ENCODE data around the gene IRF7.

Gene IRF7

DNA sequence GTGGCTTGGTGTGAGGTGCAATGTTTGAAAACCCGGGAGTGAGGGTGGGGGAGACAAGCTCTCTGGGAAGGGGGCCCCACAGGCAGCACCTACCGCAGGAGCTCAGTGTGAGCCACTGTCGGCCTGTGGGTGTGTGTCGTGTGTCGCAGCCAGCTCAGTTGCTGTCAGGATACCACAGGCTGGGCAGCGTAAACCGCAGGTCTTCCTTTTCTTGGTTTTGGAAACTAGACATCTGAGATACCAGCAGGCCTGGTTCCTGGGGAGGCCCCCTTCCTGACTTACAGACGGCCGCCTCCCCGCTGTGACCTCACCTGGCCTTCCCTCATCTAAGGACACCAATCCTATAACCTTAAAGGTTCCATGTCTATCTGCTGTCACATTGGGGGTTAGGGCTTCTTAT lies 19.4 kb downstream of the IRF7 start:
- H3K4me1 ChIP-seq (ENCODE audit: insufficient read depth, low read length), result no peaks in the 10 kb centered on the region
- H3K36me3 ChIP-seq (ENCODE audit: insufficient read depth, low read depth, low read length), result peaks cover 89% of the 10 kb centered on the region
- no peak overlapping the region for H3K4me3 ChIP-seq (ENCODE audit: low read length)
- no peak overlapping the region for H3K27ac ChIP-seq (ENCODE audit: low read length)
- H3K9me3 ChIP-seq (ENCODE audit: insufficient read depth, low read depth, low read length), result no peaks in the 10 kb centered on the region
- H3K27me3 ChIP-seq (ENCODE audit: insufficient read depth, low read length), result no peaks in the 10 kb centered on the region
- no peak overlapping the region for H3K9ac ChIP-seq (ENCODE audit: low read depth, low read length)

DNA sequence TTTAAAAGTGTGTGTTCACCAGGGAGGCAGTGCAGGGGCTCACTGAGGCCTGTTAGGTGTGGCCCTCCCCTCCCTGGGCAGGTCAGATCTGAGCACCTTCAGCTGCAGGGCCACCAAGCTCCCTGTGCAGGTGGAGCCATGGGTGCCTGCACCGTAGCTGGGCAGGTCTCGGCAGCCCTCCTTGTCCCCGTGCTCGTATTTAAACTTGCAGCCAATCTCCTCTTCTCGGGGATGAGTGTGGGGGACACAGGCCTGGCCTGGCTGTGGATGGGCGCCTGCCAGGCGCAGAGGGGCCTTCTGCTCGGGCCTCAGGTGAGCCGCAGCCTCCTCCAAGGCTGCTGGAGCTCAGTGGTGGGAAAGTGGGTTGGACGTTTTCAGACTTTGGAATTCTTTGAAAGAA lies 20.4 kb downstream of the IRF7 start:
- Histone ChIP-seq H3K27ac (ENCODE audit: low read length) (no peak overlapping the region), H3K9ac (ENCODE audit: low read depth, low read length) (no peak overlapping the region), H3K4me1 (ENCODE audit: insufficient read depth, low read length) (no peaks in the 10 kb centered on the region), H3K27me3 (ENCODE audit: insufficient read depth, low read length) (no peaks in the 10 kb centered on the region), H3K36me3 (ENCODE audit: insufficient read depth, low read depth, low read length) (peaks cover 93% of the 10 kb centered on the region), H3K9me3 (ENCODE audit: insufficient read depth, low read depth, low read length) (no peaks in the 10 kb centered on the region), H3K4me3 (ENCODE audit: low read length) (no peak overlapping the region)

DNA sequence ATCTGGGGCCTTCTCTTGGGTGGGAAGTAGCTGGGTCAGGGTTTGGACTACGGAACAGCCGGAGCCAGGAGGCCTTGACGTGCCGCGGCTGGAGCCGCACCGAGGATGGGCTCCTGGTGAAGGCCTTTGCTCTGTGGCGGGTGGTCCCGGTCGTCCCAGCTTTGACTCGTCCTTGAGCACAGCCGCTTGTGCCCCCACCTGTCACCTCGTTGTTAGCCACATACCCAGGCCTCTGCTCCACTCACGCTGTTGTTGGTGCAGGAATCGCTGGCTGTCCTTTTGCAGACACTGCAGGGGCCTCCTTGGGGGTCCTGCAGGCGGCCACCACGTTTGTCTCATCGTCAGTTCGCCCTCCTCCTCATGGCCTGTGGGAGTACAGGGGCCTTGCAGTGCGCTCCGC lies 22.4 kb downstream of the IRF7 start:
- no peaks in the 10 kb centered on the region for H3K27me3 ChIP-seq (ENCODE audit: insufficient read depth, low read length)
- H3K9ac ChIP-seq (ENCODE audit: low read depth, low read length), result no peak overlapping the region
- no peak overlapping the region for H3K27ac ChIP-seq (ENCODE audit: low read length)
- no peaks in the 10 kb centered on the region for H3K9me3 ChIP-seq (ENCODE audit: insufficient read depth, low read depth, low read length)
- peaks cover 92% of the 10 kb centered on the region for H3K36me3 ChIP-seq (ENCODE audit: insufficient read depth, low read depth, low read length)
- H3K4me1 ChIP-seq (ENCODE audit: insufficient read depth, low read length), result no peaks in the 10 kb centered on the region
- H3K4me3 ChIP-seq (ENCODE audit: low read length), result no peak overlapping the region

DNA sequence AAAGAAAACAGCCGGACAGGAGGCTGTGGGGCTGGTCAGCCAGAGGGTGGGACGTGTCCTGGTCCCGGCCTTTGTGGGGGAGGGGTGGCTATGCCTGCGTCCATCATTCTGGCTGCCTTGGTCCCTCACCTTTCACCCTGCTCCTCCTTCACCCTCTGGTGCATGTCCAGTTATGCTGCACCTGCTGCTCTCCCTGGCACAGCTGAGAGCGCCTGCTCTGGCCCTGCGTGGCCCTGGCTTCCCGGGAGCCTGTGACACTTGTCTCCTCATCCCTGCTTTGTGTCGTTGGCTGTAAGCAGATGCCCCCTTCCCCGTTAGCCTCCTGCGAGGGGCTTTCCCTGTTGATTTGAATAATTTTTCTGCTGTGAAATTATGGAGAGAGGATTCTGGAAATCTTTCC lies 22.8 kb downstream of the IRF7 start:
- Histone ChIP-seq H3K36me3 (ENCODE audit: insufficient read depth, low read depth, low read length) (peaks cover 92% of the 10 kb centered on the region), H3K27ac (ENCODE audit: low read length) (no peak overlapping the region), H3K27me3 (ENCODE audit: insufficient read depth, low read length) (no peaks in the 10 kb centered on the region), H3K4me1 (ENCODE audit: insufficient read depth, low read length) (no peaks in the 10 kb centered on the region), H3K9me3 (ENCODE audit: insufficient read depth, low read depth, low read length) (no peaks in the 10 kb centered on the region), H3K4me3 (ENCODE audit: low read length) (no peak overlapping the region), H3K9ac (ENCODE audit: low read depth, low read length) (no peak overlapping the region)

DNA sequence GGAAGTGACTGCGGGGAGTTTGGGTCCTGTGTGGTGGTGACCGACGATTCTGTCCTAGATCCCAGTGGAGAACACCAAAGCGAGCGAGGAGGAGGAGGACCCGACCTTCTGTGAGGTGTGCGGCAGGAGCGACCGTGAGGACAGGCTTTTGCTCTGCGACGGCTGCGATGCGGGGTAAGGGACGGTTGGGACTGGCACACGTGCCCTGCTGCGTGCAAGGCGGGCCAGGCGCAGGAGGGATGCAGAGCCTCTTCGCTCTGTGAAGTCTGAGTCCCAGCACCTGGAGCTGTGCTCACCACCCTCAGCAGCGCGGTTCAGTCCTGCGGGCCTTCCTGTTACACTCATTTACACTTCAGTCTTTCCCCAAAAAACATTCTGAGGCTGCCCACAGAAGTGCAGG lies 23.2 kb downstream of the IRF7 start:
- H3K36me3 ChIP-seq (ENCODE audit: insufficient read depth, low read depth, low read length), result peaks cover 93% of the 10 kb centered on the region
- no peak overlapping the region for H3K4me3 ChIP-seq (ENCODE audit: low read length)
- H3K27ac ChIP-seq (ENCODE audit: low read length), result no peak overlapping the region

DNA sequence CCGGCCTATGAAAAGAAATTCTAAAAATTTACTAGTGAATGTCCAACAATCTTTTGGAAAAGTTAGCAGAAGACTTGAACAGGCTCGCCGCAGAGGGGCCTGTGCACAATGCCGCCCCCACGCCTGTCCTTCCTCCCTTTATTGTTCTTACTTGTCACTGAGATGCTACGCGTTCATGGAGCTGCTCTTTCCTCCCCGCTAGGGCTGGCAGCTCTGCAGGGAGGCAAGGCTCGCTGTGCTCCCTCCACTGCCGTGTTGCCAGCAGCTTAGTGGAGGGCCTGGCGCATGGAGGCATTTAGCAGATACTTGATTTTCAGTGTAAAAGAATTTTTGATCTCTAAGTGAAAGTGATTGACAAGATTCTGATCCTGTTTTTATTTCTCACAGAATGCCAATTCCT lies 24.8 kb downstream of the IRF7 start:
- Histone ChIP-seq H3K27ac (ENCODE audit: low read length) (no peak overlapping the region), H3K4me3 (ENCODE audit: low read length) (no peak overlapping the region), H3K27me3 (ENCODE audit: insufficient read depth, low read length) (no peaks in the 10 kb centered on the region), H3K36me3 (ENCODE audit: insufficient read depth, low read depth, low read length) (peaks cover 94% of the 10 kb centered on the region), H3K9me3 (ENCODE audit: insufficient read depth, low read depth, low read length) (no peaks in the 10 kb centered on the region), H3K4me1 (ENCODE audit: insufficient read depth, low read length) (no peaks in the 10 kb centered on the region), H3K9ac (ENCODE audit: low read depth, low read length) (no peak overlapping the region)

More for the DNA sequence above, 23.2 kb downstream of the IRF7 start:
- H3K4me1 ChIP-seq (ENCODE audit: insufficient read depth, low read length), result no peaks in the 10 kb centered on the region
- H3K9ac ChIP-seq (ENCODE audit: low read depth, low read length), result no peak overlapping the region
- H3K9me3 ChIP-seq (ENCODE audit: insufficient read depth, low read depth, low read length), result no peaks in the 10 kb centered on the region
- no peaks in the 10 kb centered on the region for H3K27me3 ChIP-seq (ENCODE audit: insufficient read depth, low read length)

DNA sequence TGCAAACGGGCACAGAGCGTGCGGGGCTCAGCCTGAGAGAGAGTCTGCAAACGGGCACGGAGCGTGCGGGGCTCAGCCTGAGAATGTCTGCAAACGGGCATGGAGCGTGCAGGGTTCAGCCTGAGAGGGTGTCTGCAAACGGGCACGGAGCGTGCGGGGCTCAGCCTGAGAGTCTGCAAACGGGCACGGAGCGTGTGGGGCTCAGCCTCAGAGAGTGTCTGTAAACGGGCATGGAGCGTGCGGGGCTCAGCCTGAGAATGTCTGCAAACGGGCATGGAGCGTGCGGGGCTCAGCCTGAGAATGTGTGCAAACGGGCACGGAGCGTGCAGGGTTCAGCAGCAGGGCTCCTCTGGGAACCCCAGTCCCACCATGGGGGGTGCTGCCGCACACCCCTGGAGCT lies 26.0 kb downstream of the IRF7 start:
- Histone ChIP-seq H3K4me3 (ENCODE audit: low read length) (no peak overlapping the region), H3K36me3 (ENCODE audit: insufficient read depth, low read depth, low read length) (peaks cover 82% of the 10 kb centered on the region)

DNA sequence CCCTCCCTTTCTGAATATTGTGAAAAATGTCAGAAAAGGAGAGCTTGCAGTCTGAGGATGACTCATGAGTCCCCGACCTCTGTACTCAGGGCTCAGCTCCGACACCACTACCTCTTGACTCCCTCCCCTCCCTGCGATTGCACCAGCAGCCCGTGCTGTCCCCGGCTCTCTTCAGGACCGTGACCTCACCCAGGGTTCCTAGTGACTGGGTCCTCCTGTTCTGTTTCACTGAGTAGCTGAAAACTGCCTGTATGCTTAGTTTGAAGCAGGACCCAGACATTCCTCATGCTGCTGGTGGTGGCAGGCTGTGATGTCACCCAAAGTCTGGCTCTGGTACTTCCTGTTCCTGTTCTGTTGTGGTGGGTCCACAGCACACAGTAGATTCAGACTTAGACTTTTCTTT lies 27.8 kb downstream of the IRF7 start:
- H3K36me3 ChIP-seq (ENCODE audit: insufficient read depth, low read depth, low read length), result peaks cover 77% of the 10 kb centered on the region
- no peaks in the 10 kb centered on the region for H3K9me3 ChIP-seq (ENCODE audit: insufficient read depth, low read depth, low read length)
- no peak overlapping the region for H3K27ac ChIP-seq (ENCODE audit: low read length)
- no peak overlapping the region for H3K9ac ChIP-seq (ENCODE audit: low read depth, low read length)
- H3K4me3 ChIP-seq (ENCODE audit: low read length), result no peak overlapping the region
- no peaks in the 10 kb centered on the region for H3K27me3 ChIP-seq (ENCODE audit: insufficient read depth, low read length)
- H3K4me1 ChIP-seq (ENCODE audit: insufficient read depth, low read length), result no peaks in the 10 kb centered on the region

More for the DNA sequence above, 26.0 kb downstream of the IRF7 start:
- H3K4me1 ChIP-seq (ENCODE audit: insufficient read depth, low read length), result no peaks in the 10 kb centered on the region
- no peak overlapping the region for H3K9ac ChIP-seq (ENCODE audit: low read depth, low read length)
- no peaks in the 10 kb centered on the region for H3K9me3 ChIP-seq (ENCODE audit: insufficient read depth, low read depth, low read length)
- H3K27me3 ChIP-seq (ENCODE audit: insufficient read depth, low read length), result no peaks in the 10 kb centered on the region
- no peak overlapping the region for H3K27ac ChIP-seq (ENCODE audit: low read length)

DNA sequence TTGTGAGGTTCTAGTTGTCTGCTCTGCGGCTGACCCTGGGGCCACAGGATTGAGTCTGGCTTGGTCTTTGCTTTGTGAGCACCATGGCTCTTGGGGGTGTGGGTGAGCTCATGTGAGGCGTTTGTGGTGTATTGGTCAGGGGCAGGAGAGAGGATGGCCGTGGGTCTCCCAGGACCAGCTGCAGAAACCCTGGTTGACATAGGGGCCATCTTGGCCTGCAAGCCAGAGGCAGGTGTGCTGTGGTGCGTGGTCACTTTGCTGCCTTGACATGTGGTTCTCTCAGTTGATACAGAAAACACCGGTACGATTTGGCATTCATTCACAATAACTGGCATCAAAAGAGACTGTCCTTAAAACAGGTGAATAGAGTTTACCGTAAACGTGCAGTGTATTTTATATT lies 28.2 kb downstream of the IRF7 start:
- Histone ChIP-seq H3K27me3 (ENCODE audit: insufficient read depth, low read length) (no peaks in the 10 kb centered on the region), H3K4me3 (ENCODE audit: low read length) (no peak overlapping the region), H3K36me3 (ENCODE audit: insufficient read depth, low read depth, low read length) (peaks cover 72% of the 10 kb centered on the region), H3K9ac (ENCODE audit: low read depth, low read length) (no peak overlapping the region), H3K27ac (ENCODE audit: low read length) (no peak overlapping the region), H3K9me3 (ENCODE audit: insufficient read depth, low read depth, low read length) (no peaks in the 10 kb centered on the region), H3K4me1 (ENCODE audit: insufficient read depth, low read length) (no peaks in the 10 kb centered on the region)

DNA sequence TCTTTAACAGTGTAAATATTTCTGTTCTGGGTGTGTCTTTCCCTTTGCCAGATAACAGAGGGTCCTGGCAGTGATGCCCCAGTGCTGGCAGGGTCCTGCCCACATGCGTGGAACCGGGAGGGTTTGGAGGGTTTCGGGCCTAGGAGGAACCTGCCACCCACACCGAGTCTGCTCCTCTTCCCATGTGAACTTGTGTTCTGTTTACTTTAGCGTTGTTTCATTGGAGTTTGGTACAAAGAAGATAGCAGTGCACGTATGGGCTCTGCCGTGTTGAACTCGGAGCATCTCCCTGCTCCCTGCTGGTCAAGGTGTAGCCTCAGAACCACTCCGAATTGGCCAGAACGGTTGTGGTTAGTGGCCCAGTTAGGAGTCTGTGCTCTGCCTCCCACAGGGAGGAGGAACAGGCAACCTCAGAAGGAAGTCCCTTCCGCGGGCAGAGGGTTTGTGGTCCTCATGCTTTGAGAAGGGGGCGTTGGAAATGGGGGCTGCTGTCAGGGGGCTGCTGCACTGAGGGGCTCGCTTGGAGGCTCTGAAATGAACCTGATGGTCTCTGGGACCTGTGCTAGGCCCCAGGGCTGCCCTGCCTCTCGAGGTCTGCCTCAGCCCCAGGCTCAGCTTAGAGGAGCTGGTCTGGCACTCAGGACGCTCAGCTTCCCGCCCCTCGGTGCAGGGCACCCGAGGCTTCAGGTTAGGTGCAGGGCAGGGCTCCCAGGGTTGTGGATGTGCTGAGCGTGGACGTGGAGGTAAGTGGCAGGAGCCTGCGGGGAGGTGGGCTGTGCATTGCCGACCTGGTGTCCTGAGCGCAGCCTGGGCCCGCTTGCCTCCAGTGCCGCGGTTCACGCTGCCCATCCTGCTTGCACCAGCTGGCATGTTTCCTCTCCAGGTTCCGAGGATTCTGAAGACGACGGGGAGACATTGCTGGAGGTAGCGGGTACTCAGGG lies 29.1 kb downstream of the IRF7 start:
- Histone ChIP-seq H3K27me3 (ENCODE audit: insufficient read depth, low read length) (no peaks in the 10 kb centered on the region), H3K27ac (ENCODE audit: low read length) (no peak overlapping the region), H3K9ac (ENCODE audit: low read depth, low read length) (no peak overlapping the region), H3K36me3 (ENCODE audit: insufficient read depth, low read depth, low read length) (peaks cover 74% of the 10 kb centered on the region), H3K9me3 (ENCODE audit: insufficient read depth, low read depth, low read length) (no peaks in the 10 kb centered on the region), H3K4me1 (ENCODE audit: insufficient read depth, low read length) (no peaks in the 10 kb centered on the region), H3K4me3 (ENCODE audit: low read length) (no peak overlapping the region)

DNA sequence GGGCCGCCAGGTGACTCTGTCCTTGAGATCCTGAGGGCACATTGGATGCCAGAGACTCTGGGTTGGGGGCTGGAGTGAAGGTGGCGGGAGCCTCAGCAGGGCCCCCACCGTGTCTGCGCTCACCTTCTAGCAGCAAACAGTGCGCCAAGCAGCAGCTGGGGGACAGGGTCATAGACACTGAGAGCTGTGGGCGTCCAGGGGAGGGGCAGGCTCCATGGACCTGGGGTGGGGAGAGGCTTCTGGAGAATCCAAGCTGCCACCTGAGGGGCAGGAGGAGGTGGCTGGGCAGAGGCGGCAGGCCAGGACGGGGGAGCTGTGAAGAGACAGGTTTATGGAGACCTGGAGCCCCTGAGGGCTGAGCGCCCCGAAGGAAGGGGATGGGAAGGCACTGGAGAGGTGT lies 31.5 kb downstream of the IRF7 start:
- no peak overlapping the region for H3K27ac ChIP-seq (ENCODE audit: low read length)
- H3K4me1 ChIP-seq (ENCODE audit: insufficient read depth, low read length), result no peaks in the 10 kb centered on the region
- H3K9me3 ChIP-seq (ENCODE audit: insufficient read depth, low read depth, low read length), result no peaks in the 10 kb centered on the region
- no peaks in the 10 kb centered on the region for H3K27me3 ChIP-seq (ENCODE audit: insufficient read depth, low read length)
- H3K9ac ChIP-seq (ENCODE audit: low read depth, low read length), result no peak overlapping the region
- peaks cover 54% of the 10 kb centered on the region for H3K36me3 ChIP-seq (ENCODE audit: insufficient read depth, low read depth, low read length)
- no peak overlapping the region for H3K4me3 ChIP-seq (ENCODE audit: low read length)

DNA sequence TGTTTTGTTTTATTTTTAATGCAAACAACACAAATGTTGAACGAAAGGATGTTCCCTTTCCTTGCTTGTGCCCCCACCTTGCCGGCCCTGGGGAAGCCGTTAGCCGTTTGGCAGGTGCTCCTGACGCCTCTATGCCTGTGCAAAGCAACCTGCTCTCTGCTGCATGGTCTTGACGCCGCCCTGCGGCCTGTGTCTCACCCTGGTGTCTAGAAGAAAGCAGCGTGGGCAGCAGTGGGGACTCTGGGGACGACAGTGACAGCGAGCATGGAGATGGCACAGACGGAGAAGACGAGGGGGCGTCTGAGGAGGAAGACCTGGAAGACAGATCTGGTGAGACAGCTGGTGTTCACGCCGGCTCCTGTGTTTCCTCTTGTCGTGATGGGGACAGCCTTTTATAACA lies 34.0 kb downstream of the IRF7 start:
- H3K27me3 ChIP-seq (ENCODE audit: insufficient read depth, low read length), result no peaks in the 10 kb centered on the region
- no peak overlapping the region for H3K27ac ChIP-seq (ENCODE audit: low read length)
- no peaks in the 10 kb centered on the region for H3K9me3 ChIP-seq (ENCODE audit: insufficient read depth, low read depth, low read length)
- H3K4me3 ChIP-seq (ENCODE audit: low read length), result no peak overlapping the region
- H3K9ac ChIP-seq (ENCODE audit: low read depth, low read length), result no peak overlapping the region
- peaks cover 35% of the 10 kb centered on the region for H3K36me3 ChIP-seq (ENCODE audit: insufficient read depth, low read depth, low read length)
- H3K4me1 ChIP-seq (ENCODE audit: insufficient read depth, low read length), result peaks cover 5% of the 10 kb centered on the region
